ENCODE results near the gene CCDC85C.

The CCDC85C gene

DNA sequence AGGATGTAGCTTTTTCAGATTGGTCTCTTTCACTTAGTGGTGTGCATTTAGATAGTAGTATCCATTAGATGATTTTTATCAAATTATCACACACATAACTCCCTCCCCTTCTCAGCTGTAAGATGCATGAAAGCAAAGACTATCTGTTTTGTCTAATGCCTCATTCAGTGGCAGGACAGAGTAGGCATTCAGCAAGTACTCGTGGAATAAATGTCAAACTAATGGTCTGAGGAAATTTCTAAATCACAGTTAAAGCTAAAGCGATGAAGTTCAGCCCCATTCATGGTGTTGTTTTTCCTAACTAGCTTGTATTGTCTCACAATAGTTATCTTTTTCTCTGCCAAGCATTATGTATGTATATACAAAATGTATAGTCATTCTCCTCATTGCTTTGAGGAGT is 106.7 kb downstream of the CCDC85C start:
- DNase-seq (ENCODE audit: insufficient read length, low spot score) (no peak), FAIRE-seq (no peak)

DNA sequence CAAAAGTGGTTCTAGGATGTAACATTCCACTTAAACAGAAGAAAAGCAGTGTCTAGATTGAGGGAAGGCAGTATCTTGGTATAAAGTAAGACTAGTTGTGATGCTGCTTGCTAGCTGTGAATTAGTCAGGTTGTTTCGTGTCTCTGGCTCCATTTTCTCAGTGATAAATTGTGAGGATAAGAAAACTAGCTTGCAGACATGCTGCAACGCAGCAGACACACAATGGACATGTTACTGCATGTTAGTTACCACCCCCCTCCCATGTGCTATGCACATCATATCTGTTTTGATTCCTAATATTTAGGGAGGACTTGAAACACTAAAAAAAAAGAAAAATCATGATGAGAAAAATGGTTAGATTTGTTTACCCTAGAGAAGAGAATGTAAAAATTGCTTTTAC is 119.9 kb downstream of the CCDC85C start:
- no peak for FAIRE-seq
- no peak for DNase-seq (ENCODE audit: insufficient read length, low spot score)

DNA sequence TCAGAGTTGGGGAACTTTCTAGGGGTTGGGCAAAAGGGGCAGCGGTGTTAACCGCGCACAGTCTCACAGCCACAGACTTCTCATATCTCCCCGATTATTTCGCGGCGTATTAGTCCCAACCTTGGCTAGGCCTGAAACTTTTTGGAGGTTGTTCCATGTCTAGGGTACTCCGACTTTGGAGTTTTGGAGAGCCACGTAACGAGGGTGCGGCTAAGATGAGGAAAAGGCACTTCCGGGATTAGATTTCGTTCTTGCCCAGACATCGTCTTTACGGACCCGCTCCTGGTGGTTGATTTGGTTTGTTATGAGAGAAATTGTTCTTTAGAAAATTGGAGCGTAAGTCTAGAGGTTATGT is 122.3 kb downstream of the CCDC85C start:
- FAIRE-seq, result peak; percentile 79
- no peak for DNase-seq (ENCODE audit: insufficient read length, low spot score)

DNA sequence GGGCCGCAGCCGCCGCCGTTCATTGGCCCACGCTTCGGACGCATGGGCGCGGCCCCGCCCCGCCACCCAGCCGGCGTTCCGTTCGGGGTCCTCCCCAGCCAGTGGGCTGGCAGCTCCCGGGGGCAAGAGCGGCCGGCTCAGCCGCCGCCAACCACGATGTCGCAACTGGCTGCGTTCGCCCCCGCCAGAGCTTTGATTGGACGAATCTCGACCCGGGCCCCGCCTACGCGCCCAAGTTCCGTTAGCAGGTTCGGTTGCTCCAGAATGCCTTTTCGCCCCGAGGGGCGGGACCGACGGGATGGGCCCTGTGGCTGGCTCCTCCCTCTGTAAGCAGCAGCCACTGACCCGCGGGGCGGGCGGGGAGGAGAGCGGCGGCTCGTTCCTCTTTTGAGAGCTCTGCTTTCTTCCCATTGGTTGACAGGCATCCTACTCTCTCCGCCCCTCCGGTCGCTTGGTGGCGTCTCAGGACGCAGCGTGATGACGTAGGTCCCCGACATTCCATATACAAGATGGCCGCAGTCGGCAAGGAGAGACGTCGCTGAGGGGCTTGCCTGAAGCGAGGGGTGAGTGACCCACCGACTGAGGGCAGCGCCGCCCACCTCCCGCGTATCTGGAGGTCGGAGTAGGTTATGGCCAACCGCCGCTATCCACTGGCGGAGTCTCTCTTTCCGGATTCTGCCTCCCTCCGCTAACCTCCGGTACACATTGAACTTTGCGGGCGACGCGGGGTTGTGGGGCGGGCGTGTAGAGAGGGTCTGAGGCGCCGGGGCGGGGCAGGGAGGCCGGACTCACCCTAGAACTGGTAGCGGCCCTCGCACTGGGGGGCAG is 122.9 kb downstream of the CCDC85C start, which contains the start of gene CCNK:
Gene CCNK (plus strand): TSS at position 493 of the 828 bp plus-strand sequence. CDS start 11,269 bp downstream, outside the sequence.
- FAIRE-seq (peak; percentile 98), DNase-seq (ENCODE audit: insufficient read length, low spot score) (peak; percentile 94)

DNA sequence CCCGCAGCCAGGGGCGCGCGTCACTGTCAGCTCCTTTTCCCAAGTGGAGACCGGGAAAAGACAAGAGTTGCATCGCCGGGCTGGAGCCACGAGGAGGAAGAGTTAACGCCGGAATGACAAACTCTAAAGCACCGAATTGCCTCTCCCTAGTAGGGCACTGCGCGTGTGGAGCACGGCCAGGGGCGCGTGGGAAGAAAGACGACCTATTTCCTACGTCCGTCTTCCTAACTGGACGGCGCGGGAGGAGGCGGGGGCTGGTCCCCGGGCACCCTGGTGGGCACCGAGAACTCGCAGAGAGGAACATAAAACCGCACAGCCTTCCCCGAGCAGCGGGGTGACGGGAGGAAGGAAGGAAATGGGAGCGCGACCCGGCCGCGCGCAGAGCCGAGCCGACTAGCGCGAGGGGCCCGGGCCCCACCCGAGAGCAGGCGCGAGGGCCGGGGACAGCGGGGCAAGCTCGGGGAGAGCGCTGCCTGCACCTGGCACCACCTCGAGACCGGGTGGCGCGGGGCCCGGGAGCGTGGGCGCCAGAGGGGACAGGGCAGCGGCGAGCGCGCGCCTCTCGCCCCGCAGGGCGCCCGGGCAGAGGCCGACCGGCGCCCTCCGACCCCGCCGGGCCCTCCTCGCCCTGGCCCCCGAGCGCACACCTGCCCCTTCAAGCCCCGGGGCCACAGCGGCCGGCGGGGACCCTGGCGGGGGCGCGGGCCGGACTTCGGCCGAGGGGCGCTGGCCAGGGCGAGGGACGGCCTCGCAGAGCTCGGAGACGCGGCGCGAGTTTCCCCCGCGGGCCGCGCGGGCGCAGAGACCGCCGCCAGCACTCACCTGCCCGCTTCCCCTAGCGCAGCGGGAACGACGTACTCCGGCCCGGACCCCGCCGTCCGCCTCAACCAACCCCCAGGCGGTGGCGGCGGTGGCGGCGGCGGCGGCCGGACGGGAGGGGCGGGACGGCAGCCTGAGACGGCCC is 123.8 kb downstream of the CCDC85C start, which contains the start of gene SETD3:
Gene SETD3 (minus strand): TSS at position 954 of the 964 bp plus-strand sequence. CDS start 15,054 bp downstream, outside the sequence.
- peak; percentile 15 for DNase-seq (ENCODE audit: insufficient read length, low spot score)

DNA sequence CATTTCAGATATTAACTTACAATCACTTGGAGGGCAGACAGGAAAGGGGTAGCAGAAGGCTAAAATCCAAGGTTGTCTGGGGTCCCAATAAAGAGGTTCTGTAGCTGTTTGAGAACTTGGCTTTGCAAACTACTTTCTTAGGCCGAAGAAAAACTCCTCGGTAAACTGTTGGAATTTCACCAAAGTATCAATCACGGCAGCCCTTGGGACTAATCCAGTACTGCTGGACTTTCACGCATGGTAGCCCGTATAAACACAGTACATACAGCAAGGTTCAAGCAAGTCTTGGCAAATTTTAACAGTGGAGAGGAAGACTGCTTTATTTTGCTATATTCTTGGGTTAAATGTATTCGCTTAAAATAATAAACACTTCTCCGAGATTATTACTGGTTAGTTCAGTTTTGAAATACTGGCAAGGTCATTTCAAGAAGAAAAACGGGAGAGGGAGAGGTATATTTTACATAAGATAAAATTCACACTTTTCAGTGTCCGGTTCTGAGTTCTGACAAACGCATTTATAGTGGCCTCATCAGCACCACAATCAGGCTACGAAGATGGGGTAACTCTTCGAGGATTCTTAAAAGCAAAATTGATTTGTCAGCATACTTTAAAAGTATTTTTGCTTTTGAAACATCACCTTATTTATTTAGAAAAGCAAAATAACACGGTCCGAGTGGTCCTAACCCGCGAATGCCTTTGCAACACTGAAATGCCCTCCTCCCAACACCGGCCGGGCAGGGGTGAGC is 124.7 kb downstream of the CCDC85C start:
- FAIRE-seq (no peak), DNase-seq (ENCODE audit: insufficient read length, low spot score) (no peak)

More for the DNA sequence above, 123.8 kb downstream of the CCDC85C start, which contains the start of gene SETD3:
- FAIRE-seq, result no peak

DNA sequence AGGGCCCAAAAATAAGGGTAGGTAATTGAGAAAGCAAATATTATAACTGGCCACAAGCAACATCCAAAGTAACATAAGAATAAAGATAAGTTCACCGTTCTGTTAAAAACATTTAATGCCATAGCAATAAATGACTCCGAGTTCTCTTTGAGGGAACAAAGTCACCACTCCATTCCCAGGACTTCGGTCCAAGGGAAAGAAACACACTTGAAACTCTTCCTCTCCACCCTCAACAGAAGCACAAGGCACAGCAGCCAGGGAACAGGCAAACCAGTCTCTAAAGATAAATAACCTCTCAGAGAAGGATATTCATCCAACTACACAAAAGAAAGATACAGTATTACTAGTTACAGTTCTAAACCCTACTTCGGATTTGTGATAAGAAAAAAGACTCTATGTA is 125.9 kb downstream of the CCDC85C start:
- FAIRE-seq (no peak), DNase-seq (ENCODE audit: insufficient read length, low spot score) (no peak)

DNA sequence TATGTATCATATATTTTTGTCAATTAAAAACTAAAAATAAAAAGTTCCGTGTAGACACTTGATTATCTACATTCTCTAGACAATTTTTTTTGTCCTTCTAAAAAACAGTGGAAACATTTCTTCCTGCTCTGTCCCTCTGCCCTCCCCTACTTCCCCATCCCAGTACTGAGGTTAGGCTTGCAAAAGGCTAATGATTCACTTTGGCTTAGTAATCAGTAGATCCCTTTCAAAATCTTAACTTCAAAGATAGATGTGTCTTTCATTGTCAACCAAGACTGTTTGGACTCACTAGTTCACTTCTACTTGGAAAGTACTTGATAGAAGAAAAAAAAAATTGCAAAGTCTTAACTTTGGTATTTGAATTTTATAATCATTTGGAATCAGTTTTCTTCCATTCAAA is 127.1 kb downstream of the CCDC85C start:
- DNase-seq (ENCODE audit: insufficient read length, low spot score) (no peak), FAIRE-seq (no peak)

DNA sequence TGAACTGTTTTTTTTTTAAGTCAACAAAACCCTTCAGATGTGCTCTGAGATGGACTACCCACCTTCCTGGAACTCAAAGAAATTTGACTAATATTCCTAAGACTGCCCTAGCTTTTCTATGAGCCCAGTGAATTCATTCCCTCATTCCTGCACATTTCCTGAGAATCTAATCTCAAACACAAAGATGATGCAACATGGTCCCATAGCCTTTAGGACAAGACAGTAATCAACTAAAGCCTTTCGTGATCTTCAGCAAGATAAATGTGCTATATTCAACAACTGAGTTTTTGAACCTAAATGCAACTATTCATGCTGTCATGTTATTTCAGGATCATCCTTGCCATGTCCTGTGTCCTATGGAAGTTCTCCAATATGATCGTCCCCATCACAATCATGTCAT is 128.3 kb downstream of the CCDC85C start:
- no peak for FAIRE-seq
- DNase-seq (ENCODE audit: insufficient read length, low spot score), result no peak

DNA sequence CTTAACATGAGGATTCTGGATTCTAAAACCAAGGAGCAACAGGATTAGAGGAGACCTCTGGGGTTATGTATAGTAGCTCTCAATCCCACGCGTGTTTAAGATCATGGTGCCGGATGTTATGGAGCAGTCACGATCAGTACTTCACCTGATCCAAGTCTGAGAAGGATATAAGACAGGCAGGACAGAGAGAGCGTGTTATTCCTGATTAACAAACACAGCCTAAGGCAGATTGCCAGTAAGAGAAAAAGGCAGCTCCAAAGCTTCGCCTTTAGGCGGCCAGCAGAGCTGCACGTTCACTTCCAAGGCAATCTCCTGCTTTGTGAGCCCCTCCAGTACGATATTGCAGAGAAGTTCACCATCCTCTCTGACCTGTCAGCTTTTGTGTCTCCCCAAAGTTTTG is 128.8 kb downstream of the CCDC85C start:
- no peak for FAIRE-seq
- no peak for DNase-seq (ENCODE audit: insufficient read length, low spot score)

DNA sequence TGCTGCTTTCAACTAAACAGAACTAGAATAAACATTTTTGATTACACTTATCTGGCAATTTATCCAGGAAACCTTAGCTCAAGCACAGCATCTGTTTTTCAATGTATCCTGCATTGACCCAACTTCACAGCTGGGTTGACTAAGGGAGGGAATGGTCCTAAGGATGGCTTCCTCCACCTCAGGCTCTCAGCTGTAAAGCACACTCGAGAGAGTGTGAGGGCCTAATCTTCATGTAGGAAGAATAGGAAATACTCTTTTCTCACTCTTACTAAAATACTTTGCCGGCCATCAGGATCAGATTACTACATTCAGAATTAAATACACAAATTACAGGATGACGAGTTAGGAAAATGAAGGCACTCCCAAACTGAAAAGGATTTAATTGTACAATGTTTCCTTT is 130.5 kb downstream of the CCDC85C start:
- FAIRE-seq, result no peak

DNA sequence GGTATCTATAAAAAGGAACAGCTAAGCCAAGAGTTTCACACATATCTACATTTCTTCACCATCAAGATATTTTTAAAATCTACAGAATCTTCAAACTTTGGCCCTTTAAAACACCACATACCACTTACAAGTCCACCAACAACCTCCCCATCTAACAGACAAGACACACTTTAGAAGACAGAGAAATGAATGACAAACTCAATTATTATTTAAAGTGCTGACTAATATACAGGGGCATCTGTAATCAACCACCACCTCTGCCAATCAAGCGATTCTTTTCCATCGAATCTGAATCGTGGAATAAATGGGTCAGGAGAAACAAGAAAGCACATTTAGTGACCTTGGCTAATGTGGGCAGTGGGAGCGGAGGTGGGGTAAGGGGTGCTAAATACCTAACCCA is 131.1 kb downstream of the CCDC85C start:
- no peak for DNase-seq (ENCODE audit: insufficient read length, low spot score)
- FAIRE-seq, result no peak

More for the DNA sequence above, 130.5 kb downstream of the CCDC85C start:
- no peak for DNase-seq (ENCODE audit: insufficient read length, low spot score)

DNA sequence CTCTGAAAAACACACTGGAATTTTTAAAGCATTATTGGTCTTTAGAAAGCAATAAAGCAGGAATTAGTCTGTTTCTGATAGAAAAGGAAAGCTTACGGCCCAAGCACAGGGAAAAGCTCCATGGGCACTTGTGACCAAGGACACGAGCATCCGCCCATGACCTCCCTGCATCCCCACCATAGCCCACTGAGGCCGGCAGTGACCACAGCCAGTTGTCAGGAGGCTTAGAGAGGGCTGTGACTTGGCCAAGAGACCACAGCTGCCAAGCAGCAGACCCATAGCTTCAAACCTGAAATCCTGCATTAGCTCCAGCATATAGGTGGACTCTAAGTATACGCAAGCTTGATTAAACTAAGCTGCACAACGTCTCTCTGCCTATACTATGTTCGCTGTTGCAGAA is 132.3 kb downstream of the CCDC85C start:
- FAIRE-seq (no peak), DNase-seq (ENCODE audit: insufficient read length, low spot score) (no peak)

DNA sequence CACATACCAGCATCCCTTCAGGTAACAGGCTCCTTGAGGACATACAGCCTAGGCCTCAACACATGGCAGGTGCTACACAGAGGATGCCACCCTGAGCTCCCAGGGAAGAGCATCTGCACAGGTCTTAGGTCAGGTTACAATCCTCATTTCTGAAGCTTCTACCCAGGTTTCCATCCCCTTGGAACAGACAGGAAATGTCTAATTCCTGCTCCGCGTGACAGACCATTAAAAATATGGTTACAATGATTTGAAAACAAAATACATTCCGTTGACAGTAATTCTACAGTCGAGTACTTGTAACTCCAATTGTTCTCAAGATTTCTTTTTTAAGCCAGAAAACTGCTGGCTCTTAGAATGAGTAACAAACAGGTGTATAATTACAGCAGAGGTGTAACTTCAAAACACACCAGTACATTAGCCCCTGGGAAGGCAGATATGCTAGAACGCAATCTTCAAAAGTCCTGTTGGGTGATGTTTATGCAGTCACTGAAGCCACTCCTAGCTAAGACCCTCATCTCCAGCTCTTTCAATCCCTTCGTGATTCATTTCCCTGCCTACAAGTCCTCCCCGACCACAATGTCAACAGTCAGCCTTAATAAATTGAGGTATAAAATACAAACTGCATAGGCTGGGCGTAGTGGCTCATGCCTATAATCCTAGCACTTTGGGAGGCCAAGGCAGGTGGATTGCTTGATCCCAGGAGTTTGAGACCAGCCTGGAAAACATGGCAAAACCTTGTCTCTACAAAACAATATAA is 135.0 kb downstream of the CCDC85C start:
- no peak for DNase-seq (ENCODE audit: insufficient read length, low spot score)
- no peak for FAIRE-seq

DNA sequence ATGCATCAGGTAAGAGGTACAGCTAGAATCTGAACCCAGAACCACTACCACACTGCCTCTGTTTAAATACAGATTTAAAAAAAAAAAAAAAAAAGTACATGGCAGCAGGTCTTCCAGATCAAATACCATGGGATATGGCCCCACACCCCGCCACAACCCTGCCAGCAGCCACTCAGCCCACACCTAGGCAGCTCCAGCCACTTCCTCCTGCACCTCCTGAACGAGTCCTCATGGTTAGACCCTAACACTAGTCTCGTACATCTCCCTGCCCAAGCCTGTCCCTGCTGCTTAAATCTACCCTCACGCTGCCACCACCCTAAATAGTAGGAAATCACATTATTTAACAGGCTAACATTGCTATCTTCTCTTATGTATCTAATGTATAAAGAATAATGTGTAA is 135.9 kb downstream of the CCDC85C start:
- DNase-seq (ENCODE audit: insufficient read length, low spot score) (no peak), FAIRE-seq (no peak)

DNA sequence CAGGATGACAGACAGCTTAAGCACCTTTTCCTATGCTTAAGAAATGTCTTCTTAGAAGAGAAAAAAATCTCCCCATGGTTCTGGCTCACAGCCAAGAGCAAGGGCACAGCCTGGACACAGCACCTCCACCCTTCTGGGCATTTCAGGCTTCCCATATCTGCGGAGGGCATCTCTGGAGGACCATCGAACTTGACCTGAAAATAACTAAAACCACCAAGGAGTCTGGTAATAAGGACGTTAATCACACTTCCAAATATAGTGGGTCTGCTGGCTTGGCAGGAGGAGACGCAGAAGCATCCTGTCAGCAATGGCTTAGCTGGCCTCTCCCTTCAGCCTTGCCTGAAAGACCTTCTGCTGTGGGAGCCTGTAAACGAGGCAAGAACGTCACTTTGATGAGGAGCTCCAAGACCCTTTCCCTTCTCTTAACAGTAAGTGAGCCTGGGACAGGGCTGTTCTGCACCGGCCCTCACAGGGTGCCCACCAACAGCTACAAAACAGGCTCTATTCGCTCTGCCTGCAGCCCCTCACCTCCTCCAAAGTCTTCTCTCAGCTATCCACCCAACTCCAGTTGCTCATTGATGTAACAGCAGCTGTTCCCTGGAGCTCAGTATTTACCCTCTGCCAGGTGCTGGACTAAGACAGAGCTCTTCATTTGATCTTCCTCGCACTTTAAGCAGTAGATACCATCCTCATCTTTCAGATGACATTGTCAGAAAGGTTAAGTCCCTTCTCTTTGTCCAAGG is 136.5 kb downstream of the CCDC85C start:
- DNase-seq (ENCODE audit: insufficient read length, low spot score) (no peak), FAIRE-seq (no peak)

DNA sequence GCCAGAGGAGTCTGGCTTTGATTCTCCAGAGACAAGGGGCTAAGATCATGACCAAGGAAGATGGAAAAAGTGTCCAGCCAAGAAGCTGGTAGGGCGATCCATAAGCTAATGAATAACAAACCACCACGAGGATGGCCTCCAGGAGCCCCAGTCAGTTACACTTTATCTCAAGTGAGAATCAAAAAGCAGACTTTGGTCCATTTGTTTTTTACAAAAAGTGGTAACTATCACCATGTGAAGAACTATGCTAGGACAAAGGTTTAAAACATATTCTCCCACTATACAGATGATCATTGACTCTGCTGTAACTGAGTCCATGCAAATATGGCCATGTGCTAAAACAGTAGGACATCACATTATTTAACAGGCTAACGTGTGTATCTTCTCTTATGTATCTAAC is 137.2 kb downstream of the CCDC85C start:
- no peak for DNase-seq (ENCODE audit: insufficient read length, low spot score)
- no peak for FAIRE-seq

DNA sequence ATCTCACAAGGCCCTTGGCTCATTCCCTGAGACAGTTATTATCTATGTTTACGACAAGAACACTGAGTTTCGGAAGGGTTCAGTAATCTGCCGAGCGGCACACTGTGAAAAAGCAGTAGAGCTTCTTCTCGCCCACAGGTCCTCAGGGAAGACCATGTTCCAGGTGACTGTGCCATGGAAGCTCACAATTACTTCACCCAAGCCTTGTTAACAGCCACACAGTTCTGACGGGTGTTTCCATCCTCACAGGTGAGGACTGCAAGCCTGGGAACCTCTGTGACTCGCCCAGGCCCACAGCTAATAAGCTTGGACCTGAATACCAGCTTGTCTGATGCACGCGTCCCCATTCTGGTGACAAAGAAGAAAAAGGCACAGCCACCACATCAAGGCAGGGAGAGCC is 138.7 kb downstream of the CCDC85C start:
- FAIRE-seq (no peak), DNase-seq (ENCODE audit: insufficient read length, low spot score) (no peak)

DNA sequence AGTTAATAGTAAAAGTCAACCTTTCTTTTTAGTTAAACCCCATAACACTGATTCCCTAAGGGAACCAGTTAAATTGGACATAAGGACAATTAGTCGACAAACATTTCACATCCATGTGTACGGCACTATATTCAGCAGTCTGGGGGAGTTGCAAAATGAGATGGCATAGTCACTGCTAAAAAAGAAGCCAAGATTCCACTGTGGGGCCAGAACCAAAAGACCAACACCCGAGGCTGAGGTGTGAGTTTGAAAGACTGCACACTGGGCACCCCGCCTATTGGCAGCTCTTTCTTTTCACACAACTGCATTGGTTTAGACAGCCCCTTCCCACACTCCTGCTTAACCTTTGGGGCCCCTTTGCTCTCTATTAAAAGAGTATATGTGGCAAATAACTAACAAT is 140.0 kb downstream of the CCDC85C start:
- DNase-seq (ENCODE audit: insufficient read length, low spot score) (no peak), FAIRE-seq (no peak)
